ENCODE measurements around the gene IFIT1B.

- TF ChIP-seq, protein P1, sequence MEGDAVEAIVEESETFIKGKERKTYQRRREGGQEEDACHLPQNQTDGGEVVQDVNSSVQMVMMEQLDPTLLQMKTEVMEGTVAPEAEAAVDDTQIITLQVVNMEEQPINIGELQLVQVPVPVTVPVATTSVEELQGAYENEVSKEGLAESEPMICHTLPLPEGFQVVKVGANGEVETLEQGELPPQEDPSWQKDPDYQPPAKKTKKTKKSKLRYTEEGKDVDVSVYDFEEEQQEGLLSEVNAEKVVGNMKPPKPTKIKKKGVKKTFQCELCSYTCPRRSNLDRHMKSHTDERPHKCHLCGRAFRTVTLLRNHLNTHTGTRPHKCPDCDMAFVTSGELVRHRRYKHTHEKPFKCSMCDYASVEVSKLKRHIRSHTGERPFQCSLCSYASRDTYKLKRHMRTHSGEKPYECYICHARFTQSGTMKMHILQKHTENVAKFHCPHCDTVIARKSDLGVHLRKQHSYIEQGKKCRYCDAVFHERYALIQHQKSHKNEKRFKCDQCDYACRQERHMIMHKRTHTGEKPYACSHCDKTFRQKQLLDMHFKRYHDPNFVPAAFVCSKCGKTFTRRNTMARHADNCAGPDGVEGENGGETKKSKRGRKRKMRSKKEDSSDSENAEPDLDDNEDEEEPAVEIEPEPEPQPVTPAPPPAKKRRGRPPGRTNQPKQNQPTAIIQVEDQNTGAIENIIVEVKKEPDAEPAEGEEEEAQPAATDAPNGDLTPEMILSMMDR (conservative IDR thresholded peaks at IDR 0.05; ENCODE audit: low read depth, low read length) = no peak
- no peak for TF ChIP-seq EZH2 (IDR thresholded peaks at IDR 0.05; ENCODE audit: low read length, unreplicated experiment)
Measured at GRCh38 chr10:89388806-89389205, 10.9 kb downstream of the IFIT1B start.
